H1 (cell line): Measurements from ENCODE around the gene IL31RA. TPM values are rescaled to one million over a fixed set of nuclear protein-coding genes. Genes with fewer than 3 reads are reported as not detected.
"Not testable (repeated sequence)": the region's sequence is repeated elsewhere in the genome, so short reads cannot be mapped to it uniquely, and the experiment has no call there.

ENCODE experiments used
- CTCF ChIA-PET: fragments of 300-600 bp; sonication (Branson Sonifier 250); formaldehyde crosslinking; loops from one replicate; lab custom pipeline; 2021; ENCODE audit not compliant: partially characterized antibody; lab: Charles Lee
- POLR2A ChIA-PET: fragments of 300-600 bp; sonication (Branson Sonifier 250); formaldehyde crosslinking; loops from one replicate; lab custom pipeline; 2021; ENCODE audit warnings: inconsistent platforms; ENCODE audit not compliant: partially characterized antibody; lab: Charles Lee
- DNase-seq, 2 experiments: peaks; one replicate each; pipeline versions ENCODE4 v3.0.0 to v3.0.0-alpha.2; 2010 to 2022; ENCODE audit warnings: low spot score in 2 of 2, low read depth in 1 of 2, mixed read lengths in 1 of 2
- FAIRE-seq: peaks from 2 replicates; lab custom pipeline; 2011; peaks lifted over from hg19 to GRCh38; lab: Jason Lieb, UNC
- H2AFZ ChIP-seq: 2 replicates; pipeline ENCODE4 v1.8.1; 2012; ENCODE audit warnings: low read length, inconsistent platforms
- H2AK5ac ChIP-seq: 2 replicates; pipeline ENCODE4 v1.6.1; 2013; ENCODE audit warnings: low read depth, low read length
- H2BK120ac ChIP-seq: replicated peaks from 2 replicates; pipeline ENCODE3; 2013; ENCODE audit warnings: low read depth, low read length, inconsistent platforms
- H2BK12ac ChIP-seq: 2 replicates; pipeline ENCODE4 v1.6.1; 2013; ENCODE audit warnings: low read depth, low read length
- H2BK15ac ChIP-seq: 2 replicates; pipeline ENCODE4 v1.6.1; 2013; ENCODE audit warnings: low read length
- H2BK20ac ChIP-seq: 2 replicates; pipeline ENCODE4 v1.6.1; 2013; ENCODE audit warnings: low read length
- H2BK5ac ChIP-seq: 2 replicates; pipeline ENCODE4 v1.6.1; 2013; ENCODE audit warnings: low read depth, low read length
- H3K14ac ChIP-seq: 2 replicates; pipeline ENCODE4 v1.6.1; 2013; ENCODE audit warnings: inconsistent platforms; ENCODE audit not compliant: insufficient read length
- H3K18ac ChIP-seq: 2 replicates; pipeline ENCODE4 v1.6.1; 2013; ENCODE audit warnings: low read length; ENCODE audit errors: extremely low read depth
- H3K23ac ChIP-seq: 2 replicates; pipeline ENCODE4 v1.6.1; 2013; ENCODE audit warnings: inconsistent platforms; ENCODE audit not compliant: insufficient read length
- H3K23me2 ChIP-seq: 2 replicates; pipeline ENCODE4 v1.6.1; 2013; ENCODE audit warnings: low read depth, low read length
- H3K27ac ChIP-seq: 2 replicates; pipeline ENCODE4 v1.6.1; 2011; ENCODE audit warnings: low read depth, low read length, inconsistent platforms
- H3K27me3 ChIP-seq, 4 experiments: replicated peaks in 1 of 4; 1 replicate in 1 of 4; 2 replicates in 3 of 4; pipeline versions ENCODE4 v1.6.1 to v1.8.1; 2011 to 2013; ENCODE audit warnings: low read length in 3 of 4, mild to moderate bottlenecking in 3 of 4, inconsistent platforms in 2 of 4, mixed read lengths in 2 of 4, moderate library complexity in 1 of 4; ENCODE audit not compliant: control insufficient read depth in 3 of 4, insufficient read depth in 3 of 4; ENCODE audit errors: extremely low read depth in 1 of 4
- H3K36me3 ChIP-seq, 4 experiments: 2 replicates each; pipeline versions ENCODE4 v1.6.1 to v1.8.1; 2011 to 2013; ENCODE audit warnings: mild to moderate bottlenecking in 4 of 4, low read length in 3 of 4, moderate library complexity in 2 of 4, control low read depth in 1 of 4, inconsistent platforms in 1 of 4; ENCODE audit not compliant: insufficient read depth in 4 of 4, control insufficient read depth in 2 of 4
- H3K4ac ChIP-seq: replicated peaks from 2 replicates; pipeline ENCODE3; 2013; ENCODE audit warnings: low read length, low read depth, mixed read lengths, inconsistent platforms; ENCODE audit not compliant: insufficient read length
- H3K4me1 ChIP-seq, 4 experiments: replicated peaks in 1 of 4; 1 replicate in 1 of 4; 2 replicates in 3 of 4; pipeline versions ENCODE4 v1.6.1 to v1.8.1; 2011 to 2013; ENCODE audit warnings: low read length in 3 of 4, inconsistent platforms in 2 of 4, mixed read lengths in 1 of 4; ENCODE audit not compliant: insufficient read depth in 4 of 4, control insufficient read depth in 3 of 4
- H3K4me2 ChIP-seq, 2 experiments: 2 replicates each; pipeline versions ENCODE4 v1.6.1 to v1.8.1; 2011 to 2013; ENCODE audit warnings: low read depth in 2 of 2, low read length in 2 of 2, control low read depth in 1 of 2, inconsistent platforms in 1 of 2, mild to moderate bottlenecking in 1 of 2; ENCODE audit not compliant: insufficient read depth in 1 of 2
- H3K4me3 ChIP-seq, 4 experiments: fragments of 200-600, 300-600 bp in 1 of 4; sonication (generic), shearing (Covaris generic), sonication (Bioruptor Twin) in 1 of 4; 2 replicates each; pipeline versions ENCODE4 v1.5.1 to v1.8.1; 2011 to 2016; ENCODE audit warnings: low read length in 4 of 4, low read depth in 3 of 4, control low read depth in 2 of 4, inconsistent platforms in 2 of 4, mild to moderate bottlenecking in 2 of 4, mixed read lengths in 1 of 4, moderate library complexity in 1 of 4; ENCODE audit not compliant: insufficient read depth in 2 of 4; ENCODE audit errors: extremely low read depth in 1 of 4
- H3K56ac ChIP-seq: replicated peaks from 2 replicates; pipeline ENCODE3; 2013; ENCODE audit warnings: low read depth, mild to moderate bottlenecking, mixed read lengths, low read length, inconsistent platforms; ENCODE audit not compliant: insufficient read length
- H3K79me1 ChIP-seq: 2 replicates; pipeline ENCODE4 v1.6.1; 2013; ENCODE audit warnings: low read depth, low read length, control low read depth
- H3K79me2 ChIP-seq, 2 experiments: 2 replicates each; pipeline versions ENCODE4 v1.6.1 to v1.8.1; 2012 to 2013; ENCODE audit warnings: low read length in 2 of 2, mild to moderate bottlenecking in 2 of 2, inconsistent platforms in 1 of 2; ENCODE audit not compliant: insufficient read depth in 2 of 2, control insufficient read depth in 1 of 2
- H3K9ac ChIP-seq, 4 experiments: replicated peaks in 1 of 4; 1 replicate in 1 of 4; 2 replicates in 3 of 4; pipeline versions ENCODE4 v1.6.1 to v1.8.1; 2011 to 2013; ENCODE audit warnings: low read depth in 3 of 4, low read length in 3 of 4, control low read depth in 2 of 4, mild to moderate bottlenecking in 2 of 4, moderate library complexity in 2 of 4, inconsistent platforms in 1 of 4; ENCODE audit errors: extremely low read depth in 1 of 4
- H3K9me3 ChIP-seq, 2 experiments: 2 replicates each; pipeline versions ENCODE4 v1.6.1 to v1.8.1; 2012 to 2013; ENCODE audit warnings: mild to moderate bottlenecking in 2 of 2, moderate library complexity in 2 of 2, control low read depth in 1 of 2, inconsistent platforms in 1 of 2, low read depth in 1 of 2, low read length in 1 of 2, mixed read lengths in 1 of 2; ENCODE audit not compliant: insufficient read depth in 2 of 2
- H4K20me1 ChIP-seq, 2 experiments: replicated peaks in 1 of 2; 2 replicates each; pipeline versions ENCODE3 to v1.8.1; 2011 to 2013; ENCODE audit warnings: inconsistent platforms in 2 of 2, low read length in 2 of 2, mild to moderate bottlenecking in 1 of 2; ENCODE audit not compliant: insufficient read depth in 2 of 2, control insufficient read depth in 1 of 2
- H4K5ac ChIP-seq: 2 replicates; pipeline ENCODE4 v1.6.1; 2013; ENCODE audit warnings: low read length, low read depth, mixed read lengths, inconsistent platforms; ENCODE audit not compliant: insufficient read length
- H4K8ac ChIP-seq: 2 replicates; pipeline ENCODE4 v1.8.0; 2013; ENCODE audit warnings: mild to moderate bottlenecking, moderate library complexity, low read length, inconsistent platforms; ENCODE audit not compliant: insufficient read depth; ENCODE audit errors: extremely low read depth
- H4K91ac ChIP-seq: replicated peaks from 2 replicates; pipeline ENCODE3; 2013; ENCODE audit warnings: low read length, mixed read lengths, inconsistent platforms; ENCODE audit not compliant: insufficient read length
- WGBS, 2 experiments: shearing (Covaris generic) in 1 of 2; methylation state at CpG; one replicate each; pipeline versions ENCODE4 v1.1.6 to v1.1.7; 2013 to 2015; ENCODE audit warnings: low lambda C conversion rate in 2 of 2, mixed read lengths in 2 of 2, inconsistent platforms in 1 of 2, low coverage in 1 of 2, missing lambda C conversion rate in 1 of 2; ENCODE audit not compliant: insufficient replicate concordance in 2 of 2, insufficient coverage in 1 of 2, insufficient read length in 1 of 2; ENCODE audit errors: extremely low coverage in 1 of 2, missing lambda C conversion rate in 1 of 2; 5-methylcytosine and 5-hydroxymethylcytosine counted together
- polyA plus RNA-seq, 7 experiments: library from polyadenylated mRNA; depleted of rRNA in 3 of 7; stranded (reverse) in 5 of 7; unstranded in 2 of 7; fragments of >200 nt in 5 of 7; fragments of 200-250 nt in 2 of 7; gene quantifications; 1 replicate in 5 of 7; 2 replicates in 1 of 7; 4 replicates in 1 of 7; pipeline versions ENCODE4 v1.2.1 to v1.2.3, GENCODE V29; 2011 to 2013; ENCODE audit warnings: missing spikeins in 2 of 7, mixed read lengths in 2 of 7
- total RNA-seq: library from RNA; stranded (reverse); fragmentation: NEBNext Ultra II Directional; extraction: Animal tissue kit (Norgen Biotek cat#: 25700); gene quantifications from 2 replicates; pipeline ENCODE4 v1.2.1, GENCODE V29; 2021

The IL31RA gene
- total and polyA plus RNA-seq, 2 of the 8 experiments (the other 6 are each of a cell fraction or from before 2014, with no cell fraction given), result not detected

- H2BK120ac ChIP-seq, DNase-seq, H3K23ac ChIP-seq, H2BK20ac ChIP-seq, H4K20me1 ChIP-seq, H3K79me2 ChIP-seq, H3K4me1 ChIP-seq, H3K36me3 ChIP-seq, H3K9ac ChIP-seq, H3K79me1 ChIP-seq, H4K91ac ChIP-seq, H2BK12ac ChIP-seq, FAIRE-seq, H2BK15ac ChIP-seq, H3K23me2 ChIP-seq, H2AFZ ChIP-seq, H3K4me2 ChIP-seq, POLR2A ChIA-PET, H3K56ac ChIP-seq, H2AK5ac ChIP-seq, H3K18ac ChIP-seq, H4K8ac ChIP-seq, H3K4ac ChIP-seq, H3K4me3 ChIP-seq, H2BK5ac ChIP-seq, H3K14ac ChIP-seq, H4K5ac ChIP-seq, H3K27ac ChIP-seq, H3K27me3 ChIP-seq: not testable (repeated sequence)
- 92% methylated on average over 7 of the region's 7 CpGs; no CpG with 5 or more reads in 1 of the 2 experiments for WGBS, 2 experiments
- H3K9me3 ChIP-seq, result peaks cover 9 to 10% of the 10 kb centered on the region in 2 experiments; a peak in 3 of 4 replicates
- CTCF ChIA-PET, result interaction anchor here (0.6 kb wide), 1 partner anchor 1247 kb away, joined by 3 read pairs; no protein-coding TSS in a partner anchor
Observed at GRCh38 chr5:55808814-55809213, 42.3 kb upstream of the IL31RA start.

- H2BK5ac ChIP-seq, H2BK15ac ChIP-seq, H3K9me3 ChIP-seq, H4K8ac ChIP-seq, H3K4me3 ChIP-seq, H2BK20ac ChIP-seq, H4K91ac ChIP-seq, H3K18ac ChIP-seq, H3K56ac ChIP-seq, FAIRE-seq, H3K27ac ChIP-seq, H2AFZ ChIP-seq, H2BK12ac ChIP-seq, H3K14ac ChIP-seq, H4K5ac ChIP-seq, H3K79me1 ChIP-seq, CTCF ChIA-PET, H2BK120ac ChIP-seq, H3K9ac ChIP-seq, H3K23ac ChIP-seq, H3K4me1 ChIP-seq, H3K36me3 ChIP-seq, H3K79me2 ChIP-seq, H3K4ac ChIP-seq, POLR2A ChIA-PET, H2AK5ac ChIP-seq, H4K20me1 ChIP-seq, H3K4me2 ChIP-seq, H3K23me2 ChIP-seq, DNase-seq, H3K27me3 ChIP-seq: not testable (repeated sequence)
- WGBS, 2 experiments, result 92% methylated on average over 4 of the region's 4 CpGs; no CpG with 5 or more reads in 1 of the 2 experiments
Observed at GRCh38 chr5:55815939-55816338, 35.2 kb upstream of the IL31RA start.
